K562 (cell line): ENCODE measurements around the gene GASK1B. TPM values are rescaled to one million over a fixed set of nuclear protein-coding genes. Genes with fewer than 3 reads are reported as not detected.

Experiments
- ATAC-seq: fragments of 200-7000 bp; cut with Tn5 transposase; 3 replicates; pipeline ENCODE4 v1.9.1; 2020; ENCODE audit warnings: moderate library complexity
- BruUV-seq: library from RNA; stranded (reverse); fragments of 400-500 nt; replicated peaks from 2 replicates; lab custom pipeline; 2021; lab: Mats Ljungman, UMichigan
- CTCF ChIA-PET: fragments of 300-600 bp; formaldehyde crosslinking; extraction: SDS; loops from one replicate; lab custom pipeline; 2021; ENCODE audit warnings: low intra/inter-chr PET ratio; lab: Yijun Ruan, JAX
- POLR2A ChIA-PET: fragments of 300-600, 350-650 bp; sonication (Branson Sonifier 250); formaldehyde crosslinking; extraction: SDS; loops from one replicate; lab custom pipeline; 2021; ENCODE audit warnings: antibody characterized with exemption, inconsistent platforms; lab: Yijun Ruan, JAX
- DNase-seq, 4 experiments: peaks; one replicate each; pipeline versions ENCODE4 v3.0.0 to v3.0.0-alpha.2; 2011 to 2018; ENCODE audit warnings: low spot score in 3 of 4, mixed read lengths in 3 of 4; ENCODE audit errors: extremely low read depth in 1 of 4
- FAIRE-seq: peaks from 2 replicates; lab custom pipeline; 2011; peaks lifted over from hg19 to GRCh38; lab: Jason Lieb, UNC
- H2AFZ ChIP-seq: 2 replicates; pipeline ENCODE4 v1.6.0; 2011; ENCODE audit warnings: low read depth, low read length, control low read depth, inconsistent platforms
- H3K27ac ChIP-seq: fragments of 200-600 bp; 3 replicates; pipeline ENCODE4 v1.8.0; 2011; ENCODE audit warnings: low read depth, mild to moderate bottlenecking, control low read depth, inconsistent platforms, low read length, moderate library complexity, mixed read lengths; ENCODE audit errors: extremely low read depth
- H3K27me3 ChIP-seq, 2 experiments: fragments of 300-600 bp in 1 of 2; 2 replicates in 1 of 2; 3 replicates in 1 of 2; pipeline versions ENCODE4 v1.6.0 to v1.8.0; 2011; ENCODE audit warnings: inconsistent platforms in 2 of 2, low read length in 2 of 2, mild to moderate bottlenecking in 1 of 2, mixed read lengths in 1 of 2, moderate library complexity in 1 of 2; ENCODE audit not compliant: control insufficient read depth in 2 of 2, insufficient read depth in 2 of 2
- H3K36me3 ChIP-seq: fragments of 300-600 bp; 3 replicates; pipeline ENCODE4 v1.8.0; 2011; ENCODE audit warnings: mild to moderate bottlenecking, low read length, inconsistent platforms; ENCODE audit not compliant: control insufficient read depth, insufficient read depth
- H3K4me1 ChIP-seq, 2 experiments: fragments of 200-600 bp in 1 of 2; replicated peaks in 1 of 2; 2 replicates in 1 of 2; 3 replicates in 1 of 2; pipeline versions ENCODE4 v1.5.1 to v1.8.0; 2011; ENCODE audit warnings: inconsistent platforms in 2 of 2, low read length in 2 of 2, mild to moderate bottlenecking in 1 of 2, mixed read lengths in 1 of 2, moderate library complexity in 1 of 2; ENCODE audit not compliant: control insufficient read depth in 2 of 2, insufficient read depth in 2 of 2
- H3K4me2 ChIP-seq: 2 replicates; pipeline ENCODE4 v1.6.1; 2011; ENCODE audit warnings: low read length, control low read depth, inconsistent platforms, mixed read lengths; ENCODE audit not compliant: insufficient read depth
- H3K4me3 ChIP-seq: fragments of 200-600 bp; sonication (generic), shearing (Covaris generic); 2 replicates; pipeline ENCODE4 v1.5.1; 2016; ENCODE audit warnings: control low read depth, inconsistent platforms
- H3K79me2 ChIP-seq: fragments of 200-600 bp; 3 replicates; pipeline ENCODE4 v1.8.0; 2011; ENCODE audit warnings: low read length, inconsistent platforms; ENCODE audit not compliant: control insufficient read depth, insufficient read depth
- H3K9ac ChIP-seq, 2 experiments: 2 replicates each; pipeline versions ENCODE4 v1.6.0 to v1.6.1; 2011; ENCODE audit warnings: low read depth in 2 of 2, low read length in 2 of 2, control low read depth in 1 of 2, inconsistent platforms in 1 of 2, mild to moderate bottlenecking in 1 of 2, mixed read lengths in 1 of 2; ENCODE audit not compliant: insufficient read depth in 1 of 2
- H3K9me1 ChIP-seq: one replicate; pipeline ENCODE4 v1.6.0; 2011; ENCODE audit warnings: inconsistent platforms, mild to moderate bottlenecking, low read length, moderate library complexity; ENCODE audit not compliant: control insufficient read depth, insufficient read depth
- H3K9me3 ChIP-seq: replicated peaks from 2 replicates; pipeline ENCODE4 v1.5.1; 2011; ENCODE audit warnings: low read depth, low read length, inconsistent platforms; ENCODE audit not compliant: control insufficient read depth, insufficient read depth
- H4K20me1 ChIP-seq: replicated peaks from 2 replicates; pipeline ENCODE4 v1.6.1; 2011; ENCODE audit warnings: low read length, inconsistent platforms, mixed read lengths; ENCODE audit not compliant: control insufficient read depth, insufficient read depth
- ATF7 ChIP-seq: fragments of 450-650 bp; IDR thresholded peaks from 2 replicates; pipeline ENCODE4 v1.7.1; 2014; ENCODE audit warnings: mild to moderate bottlenecking, moderate library complexity
- GATA2 ChIP-seq: sonication (generic); formaldehyde crosslinking; IDR thresholded peaks from 2 replicates; pipeline ENCODE4 v1.4.0; 2020; ENCODE audit warnings: mild to moderate bottlenecking, missing genetic modification reagents
- GTF2B ChIP-seq: IDR thresholded peaks from 2 replicates; pipeline ENCODE4 v1.6.1; 2011; ENCODE audit not compliant: insufficient read length; ENCODE audit errors: extremely low read depth
- PRPF4 ChIP-seq: fragments of 200-400 bp; formaldehyde crosslinking; IDR thresholded peaks from one replicate; pipeline ENCODE4 v1.6.1; 2017; ENCODE audit warnings: low read length, low read depth, mild to moderate bottlenecking; ENCODE audit not compliant: insufficient read depth, poor library complexity, severe bottlenecking
- RFX5 ChIP-seq: IDR thresholded peaks from 2 replicates; pipeline ENCODE4 v1.6.1; 2011; ENCODE audit warnings: low read depth, mild to moderate bottlenecking, improper control_type of control experiment, low read length
- ZBTB33 ChIP-seq: sonication (generic); formaldehyde crosslinking; IDR thresholded peaks from 2 replicates; pipeline ENCODE4 v1.8.1; 2023; ENCODE audit warnings: mild to moderate bottlenecking, missing genetic modification reagents
- WGBS: fragments of 100-300 bp; shearing (Covaris generic); methylation state at CpG from one replicate; pipeline ENCODE4 v1.1.6; 2016; ENCODE audit warnings: low coverage, mixed read lengths; ENCODE audit not compliant: insufficient coverage; ENCODE audit errors: missing lambda C conversion rate; 5-methylcytosine and 5-hydroxymethylcytosine counted together
- in situ Hi-C: fragments of 300-500 bp; cut with MboI; formaldehyde crosslinking; loops from 4 replicates; pipeline ENCODE4 v1.15.0; 2018; ENCODE audit warnings: inconsistent platforms, mixed read lengths
- intact Hi-C: fragments of 100-400 bp; cut with micrococcal nuclease; formaldehyde crosslinking; loops from 2 replicates; pipeline ENCODE4 v1.14.2; 2022
- polyA plus RNA-seq, 8 experiments: library from polyadenylated mRNA; depleted of rRNA in 4 of 8; stranded (reverse) in 5 of 8; unstranded in 3 of 8; fragments of >200 nt; fragmentation: Nextera tagmentation in 2 of 8; fragmentation: Illumina TruSeq in 1 of 8; extraction: Ambion mirVana in 2 of 8; extraction: Trizol in 1 of 8; gene quantifications; 2 replicates each; pipeline versions ENCODE4 v1.2.1 to v1.2.3, GENCODE V29; 2011 to 2014; ENCODE audit warnings: inconsistent platforms in 1 of 8, missing spikeins in 1 of 8
- total RNA-seq, 7 experiments: library from RNA; depleted of rRNA in 6 of 7; stranded (reverse); fragments of >200 nt in 6 of 7; fragmentation: Illumina TruSeq in 2 of 7; extraction: Trizol in 2 of 7; gene quantifications; 2 replicates each; pipeline versions ENCODE4 v1.2.1 to v1.2.3, GENCODE V29; 2011 to 2021; ENCODE audit warnings: low replicate concordance in 1 of 7

Gene GASK1B
- total and polyA plus RNA-seq, 9 of the 15 experiments (the other 6 are each of a cell fraction or from before 2014, with no cell fraction given) = 0.13 to 1.2 (median 0.61) TPM

- H3K4me3 ChIP-seq = no peak overlapping the region
- H3K27ac ChIP-seq = no peak overlapping the region
- no peaks in the 10 kb centered on the region for H3K9me1 ChIP-seq
- H3K36me3 ChIP-seq = no peaks in the 10 kb centered on the region
- no TSS peak for BruUV-seq
- TF ChIP-seq PRPF4 (no peak), GATA2 (CRISPR knock-in tag) (no peak), ATF7 (no peak), RFX5 (no peak), ZBTB33 (CRISPR knock-in tag) (no peak), GTF2B (no peak)
- ChIA-PET CTCF (no interaction called here), POLR2A (no interaction called here)
- no peaks in the 10 kb centered on the region for H3K4me1 ChIP-seq
- intact Hi-C loops = no loop called here
- no peaks in the 10 kb centered on the region for H3K27me3 ChIP-seq
- WGBS = 3% methylated on average over 8 of the region's 8 CpGs
- ATAC-seq (no peak), DNase-seq (no peak), FAIRE-seq (no peak)
- no peak overlapping the region for H3K9ac ChIP-seq
- no peak overlapping the region for H3K4me2 ChIP-seq
- H3K79me2 ChIP-seq = no peaks in the 10 kb centered on the region
- in situ Hi-C loops = no loop called here
- no peaks in the 10 kb centered on the region for H4K20me1 ChIP-seq
- no peak overlapping the region for H2AFZ ChIP-seq
- H3K9me3 ChIP-seq = no peaks in the 10 kb centered on the region
Measured at GRCh38 chr4:158155656-158156356, 17.0 kb downstream of the GASK1B start.
